Stimulated activated CD4-positive, alpha-beta T cell treated with anti-CD3 and anti-CD28 coated beads, Interleukin-12 subunit alpha, Interleukin-12 subunit beta, amount 100 ng/mL, for 4 hours (primary cell): Measurements from ENCODE around the gene SERPIND1.
"Not testable (repeated sequence)": the region's sequence is repeated elsewhere in the genome, so short reads cannot be mapped to it uniquely, and the experiment has no call there.

Experiments
- DNase-seq: peaks from one replicate; pipeline ENCODE4 v3.0.0-alpha.2; 2020

SERPIND1 gene

GRCh38 chr22:20748082-20748481, 25.8 kb upstream of the SERPIND1 start:
- DNase-seq = no peak

GRCh38 chr22:20748731-20749428, 25.0 kb upstream of the SERPIND1 start:
- no peak for DNase-seq

- DNase-seq = no peak
These were observed 24.5 kb upstream of the SERPIND1 start for GRCh38 chr22:20749453-20749852.

GRCh38 chr22:20750461-20751184, 23.3 kb upstream of the SERPIND1 start:
- DNase-seq = peak; percentile 15

- no peak for DNase-seq
These were observed 22.6 kb upstream of the SERPIND1 start for GRCh38 chr22:20751185-20751851.

GRCh38 chr22:20752104-20752741, 21.7 kb upstream of the SERPIND1 start:
- no peak for DNase-seq

GRCh38 chr22:20752873-20753272, 21.0 kb upstream of the SERPIND1 start:
- no peak for DNase-seq

GRCh38 chr22:20756846-20757245, 17.1 kb upstream of the SERPIND1 start:
- DNase-seq = no peak

- DNase-seq = no peak
These were observed 15.2 kb upstream of the SERPIND1 start for GRCh38 chr22:20758688-20759087.

- no peak for DNase-seq
These were observed 13.8 kb upstream of the SERPIND1 start for GRCh38 chr22:20760084-20760483.

- DNase-seq = no peak
These were observed 12.4 kb upstream of the SERPIND1 start for GRCh38 chr22:20761536-20761935.

GRCh38 chr22:20762233-20762796, 11.6 kb upstream of the SERPIND1 start:
- no peak for DNase-seq

GRCh38 chr22:20763630-20764470, 10.1 kb upstream of the SERPIND1 start:
- DNase-seq = no peak

- no peak for DNase-seq
These were observed 9.5 kb upstream of the SERPIND1 start for GRCh38 chr22:20764471-20764720.

GRCh38 chr22:20764729-20765128, 9.2 kb upstream of the SERPIND1 start:
- no peak for DNase-seq

GRCh38 chr22:20765938-20766337, 8.0 kb upstream of the SERPIND1 start:
- DNase-seq = no peak

- DNase-seq = no peak
These were observed 7.4 kb upstream of the SERPIND1 start for GRCh38 chr22:20766530-20766929.

- DNase-seq = not testable (repeated sequence)
These were observed 4.5 kb upstream of the SERPIND1 start for GRCh38 chr22:20769496-20769826.

- DNase-seq = no peak
These were observed 1.8 kb upstream of the SERPIND1 start for GRCh38 chr22:20771918-20772625.

- DNase-seq = no peak
These were observed 969 bp downstream of the SERPIND1 start for GRCh38 chr22:20774882-20775281.

- no peak for DNase-seq
These were observed 1.5 kb downstream of the SERPIND1 start for GRCh38 chr22:20775342-20775895.
